ENCODE results near the gene ADGRG4. TPM values are rescaled to one million over a fixed set of nuclear protein-coding genes. Genes with fewer than 3 reads are reported as not detected.
"Not testable (repeated sequence)": the region's sequence is repeated elsewhere in the genome, so short reads cannot be mapped to it uniquely, and the experiment has no call there.

ADGRG4 gene
- total and polyA plus RNA-seq, 2 donors (not counting 1 experiment from before 2014, with no cell fraction given): not detected

DNA sequence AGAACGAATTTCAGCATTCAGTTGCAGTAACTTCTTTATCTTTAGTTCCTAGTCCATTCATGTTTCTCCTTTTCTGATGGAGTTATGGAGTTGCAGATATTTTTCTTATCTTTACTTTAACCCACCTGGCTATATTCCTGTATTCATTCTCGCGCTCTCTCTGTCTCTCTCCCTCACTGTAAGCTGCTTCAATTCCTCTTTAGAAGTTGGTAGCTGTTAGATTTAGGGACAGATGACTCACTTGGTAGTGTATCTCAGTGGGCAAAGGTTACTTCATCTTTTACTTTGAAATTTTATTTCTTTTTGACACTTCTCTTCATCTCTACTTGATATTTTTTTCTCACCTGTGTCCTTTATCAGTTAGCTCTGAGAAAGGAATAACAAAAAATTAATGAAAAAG is 137.4 kb downstream of the ADGRG4 start:
- POLR2A ChIA-PET: no interaction called here
- Histone ChIP-seq H3K79me2 (ENCODE audit: control insufficient read depth, insufficient read depth, low read length) (no peaks in the 10 kb centered on the region), H3K27ac (ENCODE audit: low read length in 2 of 2) (no peak overlapping the region), H3K9ac (ENCODE audit: low read length) (no peak overlapping the region), H3K9me3 (ENCODE audit: control extremely low read depth in 1 of 3, control insufficient read depth in 2 of 3, insufficient read depth in 1 of 3, low read length in 2 of 3) (no peaks in the 10 kb centered on the region), H3K27me3 (replicated peaks in 1 of 4; ENCODE audit: control extremely low read depth in 1 of 4, control insufficient read depth in 3 of 4, insufficient read depth in 4 of 4, low read length in 3 of 4) (peaks cover 0 to 3% (median 0%) of the 10 kb centered on the region in 4 experiments), H2AFZ (ENCODE audit: insufficient read depth, low read depth, low read length, poor library complexity, severe bottlenecking) (no peak overlapping the region), H3K36me3 (replicated peaks in 1 of 2; ENCODE audit: control extremely low read depth in 1 of 2, control insufficient read depth in 1 of 2, extremely low read depth in 1 of 2, insufficient read depth in 2 of 2, low read length in 1 of 2) (no peaks in the 10 kb centered on the region), H3K4me2 (replicated peaks; ENCODE audit: low read depth, low read length, poor library complexity, severe bottlenecking) (no peak overlapping the region), H3K4me3 (ENCODE audit: control extremely low read depth in 1 of 5, extremely low read depth in 1 of 5, insufficient read depth in 1 of 5, low read depth in 2 of 5, low read length in 4 of 5) (no peak overlapping the region), H3K4me1 (ENCODE audit: control insufficient read depth in 2 of 2, insufficient read depth in 2 of 2, low read length in 2 of 2) (no peaks in the 10 kb centered on the region), H4K20me1 (ENCODE audit: control insufficient read depth, insufficient read depth, low read length, poor library complexity, severe bottlenecking) (no peaks in the 10 kb centered on the region)
- intact Hi-C loops (cut with micrococcal nuclease): no loop called here
- no peak for DNase-seq
- WGBS (ENCODE audit: insufficient coverage): no CpG with 5 or more reads among the region's 3 CpGs
- H3K27ac Mint-ChIP-seq: no peak overlapping the region
- H3K4me1 Mint-ChIP-seq: no peaks in the 10 kb centered on the region
- H3K27me3 Mint-ChIP-seq: no peaks in the 10 kb centered on the region
- ATAC-seq (ENCODE audit: low read depth): no peak
- CTCF ChIA-PET: no interaction called here
- no peak for TF ChIP-seq EZH2 (IDR thresholded peaks at IDR 0.05; ENCODE audit: borderline replicate concordance, insufficient read depth, low read depth, low read length, poor library complexity, severe bottlenecking)
- TF ChIP-seq, protein P1, sequence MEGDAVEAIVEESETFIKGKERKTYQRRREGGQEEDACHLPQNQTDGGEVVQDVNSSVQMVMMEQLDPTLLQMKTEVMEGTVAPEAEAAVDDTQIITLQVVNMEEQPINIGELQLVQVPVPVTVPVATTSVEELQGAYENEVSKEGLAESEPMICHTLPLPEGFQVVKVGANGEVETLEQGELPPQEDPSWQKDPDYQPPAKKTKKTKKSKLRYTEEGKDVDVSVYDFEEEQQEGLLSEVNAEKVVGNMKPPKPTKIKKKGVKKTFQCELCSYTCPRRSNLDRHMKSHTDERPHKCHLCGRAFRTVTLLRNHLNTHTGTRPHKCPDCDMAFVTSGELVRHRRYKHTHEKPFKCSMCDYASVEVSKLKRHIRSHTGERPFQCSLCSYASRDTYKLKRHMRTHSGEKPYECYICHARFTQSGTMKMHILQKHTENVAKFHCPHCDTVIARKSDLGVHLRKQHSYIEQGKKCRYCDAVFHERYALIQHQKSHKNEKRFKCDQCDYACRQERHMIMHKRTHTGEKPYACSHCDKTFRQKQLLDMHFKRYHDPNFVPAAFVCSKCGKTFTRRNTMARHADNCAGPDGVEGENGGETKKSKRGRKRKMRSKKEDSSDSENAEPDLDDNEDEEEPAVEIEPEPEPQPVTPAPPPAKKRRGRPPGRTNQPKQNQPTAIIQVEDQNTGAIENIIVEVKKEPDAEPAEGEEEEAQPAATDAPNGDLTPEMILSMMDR (IDR thresholded peaks at IDR 0.05): no peak
- no peaks in the 10 kb centered on the region for H3K9me3 Mint-ChIP-seq (ENCODE audit: insufficient read depth)
- H3K4me3 Mint-ChIP-seq: no peak overlapping the region

DNA sequence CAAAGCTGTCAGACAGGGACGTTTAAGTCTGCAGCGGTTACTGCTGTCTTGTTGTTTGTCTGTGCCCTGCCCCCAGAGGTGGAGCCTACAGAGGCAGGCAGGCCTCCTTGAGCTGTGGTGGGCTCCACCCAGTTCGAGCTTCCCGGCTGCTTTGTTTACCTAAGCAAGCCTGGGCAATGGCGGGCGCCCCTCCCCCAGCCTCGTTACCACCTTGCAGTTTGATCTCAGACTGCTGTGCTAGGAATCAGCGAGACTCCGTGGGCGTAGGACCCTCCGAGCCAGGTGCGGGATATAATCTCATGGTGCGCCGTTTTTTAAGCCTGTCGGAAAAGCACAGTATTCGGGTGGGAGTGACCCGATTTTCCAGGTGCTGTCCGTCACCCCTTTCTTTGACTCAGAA is 144.9 kb downstream of the ADGRG4 start:
- WGBS (ENCODE audit: insufficient coverage): no CpG with 5 or more reads among the region's 18 CpGs
- H3K4me3 ChIP-seq (ENCODE audit: control extremely low read depth in 1 of 5, extremely low read depth in 1 of 5, insufficient read depth in 1 of 5, low read depth in 2 of 5, low read length in 4 of 5); H3K4me1 ChIP-seq (ENCODE audit: control insufficient read depth in 2 of 2, insufficient read depth in 2 of 2, low read length in 2 of 2); H3K27ac ChIP-seq (ENCODE audit: low read length in 2 of 2); H3K27me3 Mint-ChIP-seq; H4K20me1 ChIP-seq (ENCODE audit: control insufficient read depth, insufficient read depth, low read length, poor library complexity, severe bottlenecking); H3K9ac ChIP-seq (ENCODE audit: low read length); H3K4me1 Mint-ChIP-seq; H3K9me3 Mint-ChIP-seq (ENCODE audit: insufficient read depth); H3K79me2 ChIP-seq (ENCODE audit: control insufficient read depth, insufficient read depth, low read length); H3K27me3 ChIP-seq (replicated peaks in 1 of 4; ENCODE audit: control extremely low read depth in 1 of 4, control insufficient read depth in 3 of 4, insufficient read depth in 4 of 4, low read length in 3 of 4); H3K4me2 ChIP-seq (replicated peaks; ENCODE audit: low read depth, low read length, poor library complexity, severe bottlenecking); DNase-seq; CTCF ChIA-PET; ATAC-seq (ENCODE audit: low read depth); H3K9me3 ChIP-seq (ENCODE audit: control extremely low read depth in 1 of 3, control insufficient read depth in 2 of 3, insufficient read depth in 1 of 3, low read length in 2 of 3); intact Hi-C loops (cut with micrococcal nuclease); POLR2A ChIA-PET; H3K27ac Mint-ChIP-seq; H3K36me3 ChIP-seq (replicated peaks in 1 of 2; ENCODE audit: control extremely low read depth in 1 of 2, control insufficient read depth in 1 of 2, extremely low read depth in 1 of 2, insufficient read depth in 2 of 2, low read length in 1 of 2); H2AFZ ChIP-seq (ENCODE audit: insufficient read depth, low read depth, low read length, poor library complexity, severe bottlenecking); H3K4me3 Mint-ChIP-seq: not testable (repeated sequence)

Measured in B cell (primary cell).